GM19240 (cell line): ENCODE data around the gene GTF3C1.

Experiments used
- DNase-seq: peaks from one replicate; pipeline ENCODE4 v3.0.0; 2011; ENCODE audit warnings: low spot score; ENCODE audit not compliant: insufficient read length

The GTF3C1 gene

DNA sequence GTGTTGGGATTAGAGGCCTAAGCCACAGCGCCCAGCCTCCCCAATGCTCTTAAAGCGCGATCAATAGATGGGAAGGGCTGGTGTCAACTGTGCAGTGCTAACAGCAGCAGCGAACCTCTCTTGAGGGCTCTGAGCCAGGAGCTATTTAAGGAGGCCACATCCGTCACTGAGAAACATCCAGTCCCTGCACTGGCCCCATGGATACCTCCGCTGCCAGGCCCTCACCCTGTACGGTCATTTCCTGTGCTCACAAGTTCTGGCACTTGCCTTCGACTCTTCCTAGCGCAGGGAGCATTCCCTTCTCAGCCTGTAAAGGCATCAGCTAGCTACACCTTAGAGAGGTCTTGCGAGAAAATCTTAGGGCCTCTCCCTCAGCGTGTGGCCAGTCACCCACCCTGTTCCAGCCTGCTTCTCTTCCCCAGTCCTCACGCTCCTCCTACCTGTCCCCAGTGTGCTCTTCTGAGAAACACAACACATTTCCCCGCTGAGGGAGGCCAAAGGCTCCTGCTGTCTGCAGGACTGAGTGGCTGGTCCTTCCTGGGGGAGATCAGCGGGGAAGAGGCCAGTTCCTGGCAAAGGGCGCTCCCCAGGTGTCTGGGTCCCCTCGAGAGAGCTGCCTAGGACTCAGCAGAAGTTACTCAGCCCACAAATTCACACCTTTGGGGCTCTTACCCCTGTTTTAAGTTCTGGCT is 28.6 kb downstream of the GTF3C1 start:
- no peak for DNase-seq

DNA sequence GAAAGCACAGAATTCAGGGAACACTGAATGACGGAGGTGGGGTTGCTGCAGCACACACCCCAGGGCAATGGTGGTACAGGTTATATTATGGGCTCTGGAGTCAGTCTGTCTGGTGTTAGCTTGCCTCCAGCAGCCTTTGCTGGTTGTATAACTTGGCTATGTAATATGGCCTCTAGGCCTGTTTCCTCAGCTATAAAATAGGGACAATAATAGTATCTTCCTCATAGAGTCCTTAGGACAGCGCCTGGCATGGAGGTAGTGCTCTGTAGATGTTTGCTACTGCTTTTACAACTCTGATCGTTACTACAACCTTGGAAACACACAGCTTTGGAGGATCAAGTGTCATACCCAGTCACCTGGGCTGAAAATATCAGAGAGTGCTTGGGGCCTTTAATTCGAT is 31.5 kb downstream of the GTF3C1 start:
- DNase-seq = no peak

GRCh38 chr16:27517664-27518063 is 32.0 kb downstream of the GTF3C1 start:
- no peak for DNase-seq

DNA sequence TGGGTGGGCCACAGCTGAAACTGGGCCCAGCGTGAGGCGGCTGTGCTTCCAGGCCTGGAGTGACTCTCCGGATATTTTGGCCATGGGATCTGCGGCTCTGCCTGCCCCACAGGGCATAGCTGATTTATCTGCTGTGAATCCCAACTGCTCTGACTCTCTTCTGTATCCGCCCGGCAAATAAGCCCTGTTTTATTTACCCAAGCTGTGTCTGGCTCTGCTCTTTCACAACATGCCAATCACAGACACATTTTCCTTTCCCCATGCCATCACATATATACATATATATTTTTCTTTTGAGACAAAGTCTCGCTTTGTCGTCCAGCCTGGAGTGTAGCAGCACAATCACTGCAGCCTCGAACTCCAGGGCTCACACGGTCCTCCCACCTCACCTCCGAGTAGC is 33.3 kb downstream of the GTF3C1 start:
- DNase-seq = no peak

GRCh38 chr16:27515874-27516353 is 33.8 kb downstream of the GTF3C1 start:
- DNase-seq = peak; percentile 24

GRCh38 chr16:27514806-27515205 is 34.9 kb downstream of the GTF3C1 start:
- no peak for DNase-seq

DNA sequence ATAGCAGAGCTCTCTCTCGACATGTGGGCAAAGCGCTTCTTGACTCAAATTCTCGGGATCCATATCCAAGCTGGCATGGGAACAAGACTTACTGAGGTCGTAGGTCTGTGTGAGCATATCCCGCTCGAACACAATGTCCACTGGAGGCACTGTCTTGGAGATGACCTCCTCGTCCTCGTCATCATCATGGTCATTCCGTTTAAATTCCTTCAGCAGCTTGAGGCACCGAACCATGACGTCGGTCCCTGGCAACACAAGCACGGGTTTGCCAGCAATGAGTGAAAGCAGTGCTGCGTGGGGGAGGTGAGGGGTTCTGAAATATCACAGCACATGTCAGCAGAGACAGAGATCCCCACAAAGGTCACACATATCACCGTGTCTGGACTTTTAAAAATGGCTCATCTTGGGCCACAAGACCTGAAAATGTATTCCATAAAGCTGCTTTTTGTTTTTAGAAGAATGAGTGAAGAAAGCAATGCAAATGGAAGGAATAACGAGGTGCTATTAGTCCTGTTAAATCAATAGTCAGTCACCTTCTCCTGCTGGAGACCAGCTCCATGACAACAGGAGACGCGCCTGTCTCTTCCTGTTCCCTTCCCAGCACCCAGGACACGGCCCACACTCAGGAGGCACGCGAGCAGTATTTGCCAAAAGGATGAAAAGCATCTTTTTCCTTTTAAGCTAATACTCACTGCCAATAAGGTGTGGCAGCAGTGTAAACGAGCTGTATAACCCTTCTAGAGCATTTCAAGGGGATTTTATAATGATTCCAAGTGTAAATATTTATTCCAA is 37.9 kb downstream of the GTF3C1 start:
- no peak for DNase-seq

- no peak for DNase-seq
Observed at GRCh38 chr16:27508476-27508875, 41.2 kb downstream of the GTF3C1 start.

DNA sequence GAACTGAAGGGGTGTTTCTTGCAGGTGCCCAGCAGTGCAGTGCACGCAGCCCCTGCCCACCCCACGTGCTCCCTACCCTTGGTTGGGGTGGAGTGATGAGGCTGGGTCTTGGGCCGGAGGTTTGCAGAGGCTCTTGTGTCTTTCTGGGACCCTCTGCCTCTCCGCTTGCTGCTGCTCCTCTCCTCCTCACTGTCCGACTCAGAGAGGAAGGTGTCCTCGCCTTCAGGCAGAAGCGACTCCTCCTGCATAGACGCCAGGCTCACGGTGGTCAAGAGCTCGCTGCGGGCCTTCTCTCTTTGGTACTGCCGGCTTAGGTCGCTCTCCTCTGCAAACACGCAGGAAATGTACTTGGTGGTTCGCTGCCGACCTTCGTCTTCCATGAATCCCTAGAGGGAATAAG is 42.9 kb downstream of the GTF3C1 start:
- no peak for DNase-seq

- DNase-seq = no peak
Observed at GRCh38 chr16:27505297-27506236, 44.1 kb downstream of the GTF3C1 start.

DNA sequence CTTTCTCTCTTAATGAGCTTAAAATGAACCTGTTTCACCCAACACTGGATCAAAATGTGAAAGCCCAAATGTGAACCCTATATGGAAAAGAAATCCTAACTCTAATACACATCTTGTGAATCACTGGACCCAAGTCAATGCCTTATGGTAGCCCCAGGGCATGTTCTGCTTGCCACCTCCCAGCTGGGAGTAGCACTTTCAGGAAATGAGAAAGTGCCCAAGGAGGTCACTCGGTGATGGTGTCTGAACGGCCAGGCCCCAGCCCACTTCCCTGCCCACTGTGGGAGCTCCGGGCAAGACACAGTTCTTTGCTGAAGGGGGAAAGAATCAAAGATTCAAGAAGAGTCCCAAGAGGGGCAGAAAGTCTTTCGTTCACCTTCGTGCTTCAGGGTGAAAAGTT is 46.1 kb downstream of the GTF3C1 start:
- no peak for DNase-seq

GRCh38 chr16:27500801-27501200 is 48.9 kb downstream of the GTF3C1 start:
- DNase-seq = no peak

DNA sequence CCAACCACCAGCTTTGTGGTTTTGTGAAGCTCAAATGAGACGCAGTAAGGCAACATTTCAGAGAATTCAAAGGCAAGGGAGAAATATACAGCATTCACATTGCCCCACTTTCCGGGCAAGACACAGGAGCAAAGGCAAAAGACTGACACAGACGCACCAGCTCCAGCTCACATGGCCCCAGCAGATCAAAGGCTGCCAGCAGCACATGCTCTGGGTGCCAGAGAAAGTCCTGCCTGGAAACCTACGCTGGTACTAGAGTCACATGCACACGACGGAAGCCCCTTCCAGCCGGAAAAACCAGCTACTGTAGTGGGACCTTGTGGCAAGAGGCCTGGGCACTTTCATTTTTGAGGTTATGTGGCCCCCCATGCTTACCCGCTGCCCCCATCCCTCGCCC is 50.1 kb downstream of the GTF3C1 start:
- no peak for DNase-seq

DNA sequence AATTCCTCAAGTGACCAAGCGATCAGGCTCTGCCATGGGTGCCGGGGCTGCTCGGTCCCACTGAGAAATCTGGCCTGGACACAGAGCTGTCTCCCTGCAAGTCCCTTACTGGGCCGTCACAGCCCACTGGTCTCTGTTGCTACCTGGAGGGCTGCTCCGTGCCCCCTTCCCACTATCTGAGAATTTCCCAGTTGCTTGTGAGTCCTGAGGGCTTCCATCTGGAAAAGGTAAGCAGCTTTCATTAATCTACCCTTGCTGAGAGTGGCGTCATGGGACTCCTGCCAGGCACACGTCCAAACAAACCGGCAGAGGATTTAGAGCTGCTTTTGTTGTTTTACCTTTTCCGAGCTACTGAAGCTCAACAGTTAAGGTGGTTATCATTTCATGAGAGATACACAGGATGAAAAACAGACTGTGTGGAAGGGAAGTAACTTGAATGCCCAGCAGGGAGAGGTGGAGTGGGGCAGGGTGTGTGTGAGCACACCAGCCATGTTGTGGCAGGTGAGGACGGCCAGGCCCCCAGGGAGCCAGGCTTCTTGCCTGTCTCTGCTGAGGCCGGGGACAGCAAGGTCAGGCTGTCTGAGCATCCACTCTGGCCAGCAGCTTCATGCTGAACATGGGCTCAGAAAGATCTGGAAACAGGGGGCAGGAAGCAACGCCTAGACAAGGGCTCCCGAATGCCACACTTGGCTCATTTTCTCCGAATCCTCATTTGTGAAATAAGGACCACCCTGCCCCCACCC is 50.6 kb downstream of the GTF3C1 start:
- no peak for DNase-seq

- no peak for DNase-seq
Observed at GRCh38 chr16:27498031-27498825, 51.5 kb downstream of the GTF3C1 start.

- DNase-seq = no peak
Observed at GRCh38 chr16:27495191-27495590, 54.5 kb downstream of the GTF3C1 start.

GRCh38 chr16:27492588-27492979 is 57.1 kb downstream of the GTF3C1 start:
- DNase-seq = no peak

DNA sequence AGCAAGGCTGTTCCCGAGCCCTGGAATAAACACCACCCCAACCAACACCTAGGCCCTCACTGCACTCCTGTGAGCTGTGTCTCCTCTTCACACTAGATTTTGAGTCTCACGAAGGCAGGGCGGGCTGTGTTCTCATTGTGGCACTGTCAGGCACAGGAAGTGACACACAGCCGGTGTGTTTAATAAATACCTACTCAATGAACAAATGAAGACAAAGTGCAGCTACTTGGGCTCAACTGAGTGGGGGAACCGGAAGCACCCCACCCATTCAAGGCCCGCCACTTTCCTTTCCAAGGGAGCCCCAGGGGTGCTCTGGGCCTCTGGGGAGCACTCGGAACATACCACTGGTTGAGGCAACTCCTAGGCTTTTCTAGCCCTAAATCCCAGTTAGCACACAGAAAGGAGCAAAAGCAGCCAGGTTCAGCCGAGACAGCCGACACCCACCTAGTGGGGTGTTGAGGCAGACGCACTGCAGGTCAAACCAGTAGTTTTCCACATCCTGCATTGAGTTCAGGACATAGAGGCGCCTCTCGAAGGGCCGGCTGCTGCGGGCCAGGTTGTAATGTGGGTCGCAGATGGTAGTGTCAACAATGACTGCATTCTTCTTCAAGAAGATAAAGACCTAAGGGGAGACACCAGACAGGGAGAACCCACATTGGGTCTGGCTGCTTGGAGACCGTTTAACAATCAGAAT is 57.7 kb downstream of the GTF3C1 start:
- DNase-seq = no peak

DNA sequence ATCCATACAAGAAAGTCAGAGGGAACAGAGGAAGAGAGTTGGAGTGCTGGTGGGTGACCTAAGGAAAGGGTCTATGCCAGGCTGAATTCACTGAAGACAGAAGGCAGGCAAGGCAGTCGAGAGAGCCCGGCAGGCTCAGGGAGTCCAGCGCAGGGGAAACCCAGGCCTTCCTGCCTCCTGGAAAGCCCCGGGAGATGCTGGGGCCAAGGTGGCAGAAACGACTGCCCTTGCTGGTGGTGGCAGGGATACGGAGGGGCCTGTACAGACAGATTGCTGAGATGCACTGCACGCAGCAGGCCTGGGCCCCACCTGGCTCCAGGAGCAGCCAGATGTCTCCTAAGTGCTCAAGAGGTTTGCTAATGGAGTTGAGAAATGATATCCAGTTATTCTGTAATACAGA is 59.8 kb downstream of the GTF3C1 start:
- no peak for DNase-seq

DNA sequence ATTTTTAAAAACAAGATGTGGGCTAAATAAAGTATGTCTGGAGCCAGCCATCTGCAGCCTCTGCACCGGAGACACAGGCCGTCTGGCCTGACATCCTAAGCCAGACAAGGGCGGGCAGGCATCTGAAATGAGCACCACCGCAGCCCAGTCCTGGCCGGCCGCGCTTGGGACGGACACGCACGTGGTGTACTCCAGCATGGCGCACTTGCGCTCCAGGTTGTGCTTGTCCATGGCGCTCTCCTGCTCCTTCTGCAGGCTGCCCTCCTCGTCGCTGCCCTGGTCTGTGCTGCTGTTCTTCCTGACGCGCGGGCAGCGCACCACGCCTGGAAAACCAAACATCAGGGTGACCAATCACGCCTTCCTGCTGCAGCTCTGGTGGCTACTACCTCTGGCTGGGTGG is 60.3 kb downstream of the GTF3C1 start:
- DNase-seq = no peak
